Smooth muscle cell of the brain vasculature (primary cell): ENCODE measurements around the gene SH3BP4.

Experiments used
- DNase-seq: peaks from one replicate; pipeline ENCODE4 v3.0.0-alpha.2; 2012; ENCODE audit warnings: low read depth, low spot score

Gene SH3BP4

GRCh38 chr2:234947556-234947955 lies 4.3 kb upstream of the SH3BP4 start:
- no peak for DNase-seq

GRCh38 chr2:234949762-234950434 lies 1.9 kb upstream of the SH3BP4 start:
- peak; percentile 83 for DNase-seq

- DNase-seq, result no peak
Observed at GRCh38 chr2:234950435-234950729, 1.4 kb upstream of the SH3BP4 start.

GRCh38 chr2:234950730-234951663 lies 820 bp upstream of the SH3BP4 start:
- no peak for DNase-seq

GRCh38 chr2:234952270-234953115 lies 676 bp downstream of the SH3BP4 start:
- no peak for DNase-seq

GRCh38 chr2:234953116-234954031 lies 1.6 kb downstream of the SH3BP4 start:
- no peak for DNase-seq

GRCh38 chr2:234954551-234954992 lies 2.8 kb downstream of the SH3BP4 start:
- no peak for DNase-seq

GRCh38 chr2:234955091-234955591 lies 3.3 kb downstream of the SH3BP4 start:
- no peak for DNase-seq

GRCh38 chr2:234955971-234956509 lies 4.2 kb downstream of the SH3BP4 start:
- DNase-seq, result no peak

- DNase-seq, result no peak
Observed at GRCh38 chr2:234957834-234958135, 6.0 kb downstream of the SH3BP4 start.

GRCh38 chr2:234958311-234958710 lies 6.5 kb downstream of the SH3BP4 start:
- no peak for DNase-seq

- DNase-seq, result no peak
Observed at GRCh38 chr2:234958746-234959395, 7.1 kb downstream of the SH3BP4 start.

GRCh38 chr2:234960175-234961088 lies 8.6 kb downstream of the SH3BP4 start:
- no peak for DNase-seq

GRCh38 chr2:234961784-234962183 lies 10.0 kb downstream of the SH3BP4 start:
- no peak for DNase-seq

GRCh38 chr2:234963773-234964615 lies 12.2 kb downstream of the SH3BP4 start:
- no peak for DNase-seq

- no peak for DNase-seq
Observed at GRCh38 chr2:234964631-234965461, 13.0 kb downstream of the SH3BP4 start.

GRCh38 chr2:234966340-234966739 lies 14.5 kb downstream of the SH3BP4 start:
- DNase-seq, result no peak
